ENCODE results near the gene CST7.

The CST7 gene

DNA sequence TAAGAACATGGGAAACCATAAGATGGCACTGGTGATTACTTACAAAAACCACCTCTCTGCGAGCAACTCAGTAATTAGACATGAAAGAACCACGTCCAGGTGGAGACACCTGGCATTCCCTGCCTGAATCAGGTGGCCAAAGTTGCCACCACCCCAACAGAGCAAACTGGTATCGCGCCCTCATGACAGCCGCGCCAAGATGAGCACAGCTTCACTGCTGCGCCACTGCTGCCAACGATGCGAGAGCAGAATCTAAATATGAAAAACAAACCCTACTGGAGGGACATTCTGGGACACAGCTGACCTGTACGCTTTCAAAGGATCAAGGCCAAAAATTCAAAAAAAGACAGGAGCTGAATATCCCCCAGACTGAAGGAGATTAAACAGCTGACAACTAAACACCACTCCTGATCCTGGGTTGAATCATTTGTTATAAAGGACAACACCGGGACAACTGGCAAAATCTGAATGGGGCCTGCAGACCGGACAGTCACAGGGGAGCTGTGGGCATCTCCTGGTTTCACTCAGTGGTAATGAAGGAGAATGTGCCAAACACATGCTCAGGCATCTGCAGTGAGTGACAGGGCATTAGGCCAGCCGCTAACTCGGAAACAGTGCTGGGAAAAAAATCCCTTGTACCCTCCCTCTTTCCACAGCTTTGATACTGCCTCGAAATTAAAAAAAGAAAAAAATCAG is 17.4 kb downstream of the CST7 start:
- peak; percentile 39 for DNase-seq

DNA sequence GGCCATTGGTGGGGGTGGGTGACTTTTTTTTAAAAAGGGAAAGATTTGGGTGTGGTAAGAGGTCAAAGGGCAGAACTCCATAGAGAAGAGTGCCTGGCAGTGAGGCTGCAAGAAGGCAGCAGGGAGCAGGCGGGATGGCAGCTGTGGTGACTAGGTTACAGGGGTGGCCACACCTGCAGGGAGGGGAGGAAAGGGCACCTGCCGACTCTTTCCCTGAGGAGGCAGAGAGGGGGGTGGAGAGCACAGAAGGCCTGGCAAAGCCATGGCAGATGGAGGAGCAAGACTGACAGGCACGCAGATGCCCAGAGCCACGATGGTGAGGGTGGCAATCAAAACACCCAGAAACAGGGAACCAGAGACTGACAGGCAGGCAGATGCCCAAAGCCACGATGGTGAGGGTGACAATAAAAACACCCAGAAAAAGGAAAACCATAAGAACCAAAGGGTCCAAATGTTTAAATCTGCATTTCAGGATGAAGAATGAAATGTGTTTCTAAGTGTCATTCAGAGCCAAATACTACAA is 19.3 kb downstream of the CST7 start:
- DNase-seq = peak; percentile 73

DNA sequence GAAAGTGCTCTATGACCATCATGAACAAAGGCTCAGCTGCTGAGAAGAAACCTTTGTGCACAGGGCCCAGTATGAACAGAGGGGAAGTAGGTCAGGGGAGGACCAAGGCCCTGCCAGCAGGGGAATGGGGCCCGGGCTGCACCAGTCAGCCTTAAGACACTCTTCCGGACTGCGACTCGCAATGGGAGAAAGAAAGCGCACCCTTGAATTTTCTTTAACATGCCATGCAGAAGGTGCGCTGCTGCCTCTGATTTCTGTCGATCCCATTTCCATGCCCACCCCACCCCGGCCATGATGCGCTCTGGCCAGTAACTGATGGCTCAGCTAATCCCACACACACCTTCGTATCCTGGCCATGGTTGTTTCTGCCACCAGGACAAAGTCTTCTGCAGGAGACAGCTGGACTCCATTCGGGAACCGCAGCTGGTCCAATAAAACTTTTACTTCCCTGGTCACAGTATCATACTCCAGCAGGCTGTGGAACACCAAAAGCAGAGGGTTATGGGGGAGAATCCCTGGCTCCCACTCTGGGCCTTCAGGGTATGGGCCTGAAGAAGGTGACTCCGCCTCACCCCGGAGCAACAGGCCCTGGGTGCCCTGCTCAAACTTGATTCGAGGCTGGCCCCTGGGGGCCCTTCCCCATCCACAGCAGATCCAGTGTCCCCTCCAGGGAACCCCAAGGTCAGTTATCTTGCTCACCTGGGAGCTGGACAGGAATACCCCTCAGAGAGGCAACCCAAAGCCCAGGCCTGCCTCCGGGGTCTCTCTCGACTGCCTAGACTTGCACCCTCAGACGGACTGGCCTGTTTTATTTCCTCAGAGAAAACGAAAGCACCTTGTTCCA is 20.3 kb downstream of the CST7 start:
- no peak for DNase-seq

DNA sequence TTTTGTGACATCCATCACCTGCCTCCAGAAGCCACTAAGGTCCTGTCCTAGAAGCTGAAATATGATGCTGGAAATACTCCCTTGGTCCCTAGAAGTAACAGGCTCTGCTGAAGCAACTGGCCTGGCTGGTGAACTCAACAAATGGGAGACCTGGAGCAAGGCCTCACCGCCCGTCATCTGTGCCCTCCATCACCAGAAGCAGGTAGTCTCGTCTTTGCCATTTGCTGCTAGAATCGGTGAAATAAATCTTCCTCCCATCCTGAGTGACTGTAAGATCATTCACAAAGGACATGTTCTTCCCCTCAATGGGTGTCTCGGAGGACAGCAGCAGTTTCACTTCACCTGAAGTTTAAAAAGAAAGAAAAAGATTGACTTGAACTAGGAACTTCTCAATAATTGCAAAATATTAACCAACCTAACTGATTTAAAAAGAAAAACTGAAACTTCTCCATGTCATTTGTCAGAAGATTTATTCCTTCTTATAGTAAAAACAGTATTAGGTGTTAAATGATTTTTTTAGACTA is 21.0 kb downstream of the CST7 start:
- no peak for DNase-seq

DNA sequence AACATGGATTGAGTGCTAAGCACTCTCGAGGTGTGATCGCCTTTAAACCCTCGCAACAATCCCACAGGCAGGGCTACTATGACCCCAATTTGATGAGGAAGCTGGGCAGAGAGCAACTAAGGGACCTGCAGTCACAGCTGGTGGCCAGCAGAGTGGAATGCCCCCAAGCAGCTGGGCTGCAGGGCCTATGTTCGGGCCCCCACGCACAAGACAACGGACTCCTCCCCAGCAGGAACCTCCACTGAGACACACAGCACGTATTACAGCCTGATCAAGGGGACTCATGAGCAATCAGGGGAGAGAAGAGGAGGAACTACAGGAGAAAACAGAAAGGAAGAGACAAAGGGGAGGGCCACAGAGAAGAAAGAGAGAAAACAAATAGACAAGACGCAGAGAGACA is 21.7 kb downstream of the CST7 start:
- no peak for DNase-seq

DNA sequence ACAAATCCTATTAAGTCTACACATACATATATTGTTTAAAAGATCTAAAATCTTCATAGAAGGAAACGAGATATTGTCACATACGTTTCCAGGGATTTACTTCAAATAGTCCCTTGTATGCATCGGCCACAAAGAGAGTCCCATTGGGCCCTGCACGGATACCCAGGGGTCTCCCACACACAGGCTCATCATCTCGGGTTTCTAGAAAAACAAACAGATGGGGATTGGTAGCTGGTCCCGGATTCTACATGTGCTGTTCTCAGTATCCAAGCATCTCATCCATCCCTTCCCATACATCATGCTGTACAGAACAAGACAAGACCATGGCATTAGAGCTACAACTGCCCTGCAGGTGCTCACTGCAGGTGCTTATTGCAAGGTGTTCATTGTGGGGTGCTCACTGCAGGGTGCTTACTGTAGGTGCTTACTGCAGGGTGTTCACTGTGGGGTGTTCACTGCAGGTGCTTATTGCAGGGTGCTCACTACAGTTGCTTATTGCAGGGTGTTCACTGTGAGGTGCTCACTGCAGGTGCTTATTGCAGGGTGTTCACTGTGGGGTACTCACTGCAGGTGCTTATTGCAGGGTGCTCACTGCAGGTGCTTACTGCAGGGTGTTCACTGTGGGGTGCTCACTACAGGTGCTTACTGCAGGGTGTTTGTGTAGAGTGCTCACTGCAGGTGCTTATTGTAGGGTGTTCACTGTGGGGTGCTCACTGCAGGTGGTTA is 22.5 kb downstream of the CST7 start:
- DNase-seq = no peak

DNA sequence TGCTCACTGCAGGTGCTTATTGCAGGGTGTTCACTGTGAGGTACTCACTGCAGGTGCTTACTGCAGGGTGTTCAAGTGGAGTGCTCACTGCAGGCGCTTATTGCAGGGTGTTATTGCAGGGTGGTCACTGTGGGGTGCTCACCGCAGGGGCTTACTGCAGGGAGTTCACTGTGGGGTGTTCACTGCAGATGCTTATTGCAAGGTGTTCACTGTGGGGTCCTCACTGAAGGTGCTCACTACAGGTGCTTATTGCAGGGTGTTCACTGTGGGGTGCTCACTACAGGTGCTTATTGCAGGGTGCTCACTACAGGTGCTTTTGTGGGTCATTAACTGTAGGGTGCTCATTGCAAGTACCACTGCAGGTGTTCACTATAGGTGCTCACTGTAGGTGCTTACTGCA is 23.3 kb downstream of the CST7 start:
- DNase-seq = no peak

DNA sequence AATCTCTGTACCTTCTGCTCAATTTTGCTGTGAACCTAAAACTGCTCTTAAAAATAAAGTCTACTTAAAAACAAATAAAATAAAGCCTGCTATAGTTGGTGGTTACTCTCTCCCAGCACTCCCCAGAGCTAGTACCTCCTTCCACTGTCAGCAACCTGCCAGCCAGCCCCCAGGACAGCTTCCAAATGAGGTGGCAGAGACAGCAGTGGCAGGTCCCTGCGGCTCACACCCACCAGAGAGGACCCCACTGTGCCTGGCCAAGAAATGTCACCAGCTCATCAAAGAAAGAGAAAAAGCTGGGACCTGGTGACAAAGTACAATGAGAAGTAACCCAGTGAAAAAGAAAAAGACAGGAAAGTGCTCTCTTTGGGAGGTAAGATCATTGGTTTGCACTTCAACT is 28.3 kb downstream of the CST7 start:
- no peak for DNase-seq

DNA sequence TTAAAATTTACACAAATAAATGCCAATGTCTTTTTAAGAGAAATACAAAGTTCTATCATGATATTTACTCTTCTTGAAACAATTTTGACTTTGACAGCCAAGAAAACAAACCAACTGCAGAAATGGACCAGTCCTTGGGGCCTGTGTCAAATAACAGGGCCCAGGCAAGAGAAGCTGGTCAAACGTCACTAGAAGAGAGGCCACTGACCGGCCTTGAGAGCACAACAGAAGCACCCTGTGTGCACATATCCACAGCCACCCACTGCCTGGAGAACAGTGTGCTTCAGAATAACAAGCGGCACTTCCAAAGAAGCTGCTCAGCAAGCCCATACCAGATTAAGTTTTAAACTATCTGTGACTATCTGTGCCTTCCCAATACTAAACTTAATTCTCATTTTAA is 28.7 kb downstream of the CST7 start:
- DNase-seq = no peak

DNA sequence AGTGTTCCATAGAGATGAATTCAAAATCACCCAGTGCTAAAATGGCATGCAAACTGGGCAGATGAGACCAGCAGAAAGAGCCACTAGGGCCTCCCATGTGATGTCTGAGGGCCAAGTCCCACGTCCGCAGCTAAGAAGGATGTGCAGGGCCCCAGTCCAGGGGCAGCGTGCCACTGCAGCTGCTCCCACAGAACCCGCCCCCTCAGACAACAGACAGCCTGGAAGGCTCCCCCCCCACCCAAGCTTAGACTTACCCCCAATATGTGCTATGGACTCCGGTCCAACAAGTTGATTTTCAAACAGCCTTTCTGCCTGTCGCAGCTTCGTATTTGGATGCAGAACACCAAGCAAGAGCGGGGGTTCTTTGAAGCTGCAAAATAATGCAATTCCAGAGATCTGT is 29.4 kb downstream of the CST7 start:
- no peak for DNase-seq

DNA sequence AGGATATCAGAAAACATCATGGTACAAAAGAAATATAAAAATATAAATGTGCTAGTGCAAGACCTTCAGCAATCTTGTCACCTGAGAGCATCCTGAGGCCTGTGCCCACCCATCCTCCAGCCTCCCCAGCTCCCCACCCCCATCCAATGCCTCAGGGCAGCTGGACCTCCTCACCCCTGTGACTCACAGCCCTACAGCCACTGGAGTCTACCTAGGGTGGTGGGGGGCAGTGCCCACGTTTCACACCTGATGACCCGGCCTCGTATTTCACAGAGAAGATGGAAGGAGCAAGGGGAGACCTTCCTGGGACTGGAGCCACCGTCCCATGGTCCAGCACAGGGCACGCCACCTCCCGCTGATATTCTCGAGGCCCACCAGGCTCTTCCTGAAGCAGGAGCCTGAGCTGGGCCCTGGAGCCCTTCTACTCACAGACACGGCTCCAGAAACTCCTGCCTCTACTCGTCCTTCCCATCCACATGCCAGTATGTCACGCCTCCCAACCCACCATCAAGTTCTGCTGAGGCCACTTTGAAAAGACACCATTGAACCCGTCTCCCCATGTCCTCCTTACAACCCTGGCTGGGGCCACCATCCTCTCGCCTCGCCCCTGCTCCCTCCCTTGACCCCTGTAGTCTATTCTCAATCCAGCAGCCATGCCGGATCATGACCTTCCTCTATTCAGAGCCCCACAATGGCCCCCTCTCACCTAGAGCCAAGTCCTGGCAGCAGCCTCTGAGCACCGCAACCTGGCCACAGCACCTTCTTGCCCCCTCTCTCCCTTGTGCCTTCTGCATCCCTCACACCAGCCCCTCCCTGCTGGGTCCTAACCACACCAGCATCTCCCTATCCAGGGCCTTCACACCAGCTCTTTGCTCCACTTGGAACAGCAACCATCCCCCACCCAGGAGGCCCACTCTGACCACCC is 30.2 kb downstream of the CST7 start:
- DNase-seq = no peak

DNA sequence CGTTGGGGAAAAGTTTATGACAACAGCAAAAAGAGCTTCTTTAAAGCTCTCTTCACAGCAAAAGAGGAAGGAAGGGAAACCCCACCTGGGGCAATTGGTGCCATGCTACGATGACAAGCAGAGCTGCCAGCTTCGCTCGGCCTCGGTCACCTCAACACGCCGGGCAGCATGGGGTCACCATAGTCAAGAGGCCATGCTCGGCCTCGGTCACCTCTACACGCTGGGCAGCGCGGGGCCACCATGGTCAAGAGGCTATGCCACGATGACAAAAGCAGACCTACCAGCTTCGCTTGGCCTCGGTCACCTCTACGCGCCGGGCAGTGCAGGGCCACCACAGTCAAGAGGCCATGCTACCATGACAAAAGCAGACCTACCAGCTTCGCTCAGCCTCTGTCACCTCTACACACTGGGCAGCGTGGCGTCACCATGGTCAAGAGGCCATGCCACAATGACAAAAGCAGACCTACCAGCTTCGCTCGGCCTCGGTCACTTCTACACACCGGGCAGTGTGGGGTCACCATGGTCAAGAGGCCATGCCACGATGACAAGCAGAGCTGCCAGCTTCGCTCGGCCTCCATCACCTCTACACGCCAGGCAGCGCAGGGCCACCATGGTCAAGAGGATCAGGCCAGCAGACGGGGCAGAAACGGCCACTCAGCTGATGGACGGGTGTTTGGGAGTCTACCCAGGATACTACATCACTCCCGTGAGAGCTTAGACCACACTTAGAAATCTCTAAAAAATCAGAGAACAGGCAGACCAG is 31.4 kb downstream of the CST7 start:
- no peak for DNase-seq

DNA sequence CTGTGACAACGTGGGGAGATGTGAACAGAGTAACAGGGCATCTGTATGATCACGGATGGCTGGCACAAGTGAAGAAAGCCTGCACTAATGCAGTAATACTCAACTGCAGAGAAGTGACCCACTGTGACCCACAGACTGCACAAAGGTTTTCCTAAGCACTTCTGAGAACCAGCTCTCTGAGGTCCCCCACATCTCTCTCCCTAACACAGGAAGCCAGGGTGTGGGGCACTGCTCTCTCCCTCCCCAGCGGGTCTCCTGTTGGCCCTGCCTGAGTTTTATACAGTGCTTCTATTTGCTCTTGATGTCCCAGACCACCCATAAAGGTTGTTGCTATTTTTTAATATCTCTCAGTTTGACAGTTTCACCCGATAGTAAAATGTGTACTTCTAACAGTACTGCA is 32.2 kb downstream of the CST7 start:
- no peak for DNase-seq

DNA sequence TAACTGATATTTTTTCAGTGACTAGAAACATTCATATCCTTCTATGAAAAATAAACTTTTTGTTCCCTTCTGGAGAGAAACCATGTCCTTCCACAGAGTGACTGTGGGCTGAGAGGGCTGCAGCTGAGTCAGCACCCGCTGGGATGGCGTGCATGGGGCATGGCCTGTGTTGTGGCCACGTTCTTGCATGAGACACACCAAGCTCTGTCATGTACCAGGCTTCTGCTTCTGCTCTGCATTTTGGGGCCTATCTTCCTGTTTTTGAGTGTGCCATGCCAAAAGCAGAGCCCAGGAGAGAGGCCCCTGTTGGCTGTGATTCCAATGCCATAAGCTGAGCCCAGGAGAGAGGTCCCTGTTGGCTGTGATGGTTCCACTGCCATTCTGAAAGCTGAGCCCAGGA is 32.7 kb downstream of the CST7 start:
- no peak for DNase-seq

DNA sequence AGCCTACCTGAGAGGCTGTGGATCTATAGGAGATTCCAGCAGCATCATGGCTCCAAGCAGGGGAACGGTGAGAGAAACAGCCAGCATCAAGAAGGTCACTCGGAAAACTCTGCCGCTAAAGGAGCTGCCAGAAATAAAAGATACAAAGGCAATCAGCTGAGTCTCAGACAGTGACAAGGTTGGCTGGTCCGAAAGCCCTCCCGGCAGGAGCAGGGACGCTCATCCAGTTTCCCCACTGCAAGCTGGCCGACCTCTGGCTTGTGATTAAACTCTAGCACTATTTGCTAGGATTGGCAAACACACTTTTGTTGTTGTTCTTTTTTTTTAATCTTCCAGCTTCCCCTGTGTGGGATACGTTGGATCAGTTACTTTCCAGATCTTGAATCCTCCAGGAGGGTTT is 34.8 kb downstream of the CST7 start:
- peak; percentile 79 for DNase-seq

DNA sequence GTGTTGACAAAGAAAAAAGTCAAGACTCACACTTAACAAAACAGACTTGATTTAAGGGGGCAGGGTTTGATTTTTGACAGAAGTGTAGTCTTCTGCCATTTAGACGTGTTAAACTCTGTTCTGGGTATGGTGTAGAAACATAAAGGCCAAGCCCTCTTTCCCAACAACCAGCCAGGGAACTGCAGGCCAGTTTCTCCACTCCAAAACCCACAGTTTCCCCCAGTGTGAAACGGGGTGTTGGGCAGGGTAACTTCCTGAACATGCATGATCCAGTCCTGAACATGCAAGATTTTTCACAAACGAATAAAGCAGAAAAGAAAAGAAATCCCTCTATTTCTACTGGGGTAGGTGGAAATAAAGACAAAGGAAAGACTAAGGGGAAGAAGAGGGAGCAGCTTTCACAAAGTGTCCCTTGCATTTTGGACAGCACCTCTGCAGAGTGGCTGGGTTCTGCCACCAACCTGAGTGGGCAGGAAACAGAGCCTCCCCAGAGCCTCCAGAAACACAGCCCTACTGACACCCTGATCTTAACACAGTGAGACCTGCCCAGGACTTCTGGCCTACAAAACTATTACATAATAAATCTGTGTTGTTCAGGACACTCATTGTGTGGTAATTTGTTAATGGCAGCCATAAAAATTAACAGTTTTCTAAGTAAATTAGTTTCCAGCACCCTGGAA is 36.0 kb downstream of the CST7 start:
- DNase-seq = no peak

DNA sequence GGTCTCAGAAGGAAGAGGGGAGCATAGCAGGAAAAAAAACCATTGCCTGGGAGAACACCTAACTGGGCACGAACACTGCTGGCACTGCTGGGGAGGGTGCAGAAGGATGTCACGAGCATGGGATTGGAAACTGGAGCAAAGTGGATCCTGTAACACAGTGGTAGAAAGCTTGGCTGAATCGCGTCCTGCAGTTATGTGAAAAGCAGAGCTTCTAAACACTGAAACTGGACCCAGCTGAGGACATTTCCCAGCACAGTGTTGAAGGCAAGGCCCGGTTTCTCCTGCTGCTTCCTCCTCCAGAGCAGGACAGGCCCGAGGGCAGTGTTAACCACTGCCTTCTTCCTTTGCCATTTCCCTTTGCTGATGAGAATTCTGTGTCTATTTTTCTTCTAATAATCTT is 36.7 kb downstream of the CST7 start:
- peak; percentile 20 for DNase-seq

DNA sequence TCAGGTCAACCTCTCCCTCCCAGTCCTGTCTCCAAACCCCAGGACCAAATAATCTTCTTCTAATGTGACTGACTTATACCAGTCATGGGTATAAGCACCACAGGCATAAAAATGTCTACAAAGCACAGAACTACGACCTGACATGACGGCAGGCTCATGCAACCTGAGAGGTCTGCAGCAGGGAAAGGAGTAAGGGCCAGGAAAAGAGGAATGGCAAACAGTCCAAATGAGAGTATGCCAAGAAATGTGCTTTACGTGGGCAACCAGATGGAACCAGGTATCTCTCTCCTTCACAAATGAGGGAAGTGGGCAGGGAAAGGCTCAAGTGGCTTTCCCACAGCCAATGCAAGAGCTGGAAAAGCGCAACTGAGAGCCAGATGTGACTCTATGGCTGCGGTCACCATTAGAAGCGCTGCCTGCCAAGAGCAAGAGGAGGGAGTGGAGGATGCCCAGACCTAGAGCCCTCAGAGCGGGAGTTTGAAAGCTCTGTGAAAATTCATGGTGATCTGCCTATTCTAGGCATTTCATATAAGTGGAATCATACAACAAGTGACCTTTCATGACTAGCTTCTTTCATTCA is 37.5 kb downstream of the CST7 start:
- peak; percentile 68 for DNase-seq

DNA sequence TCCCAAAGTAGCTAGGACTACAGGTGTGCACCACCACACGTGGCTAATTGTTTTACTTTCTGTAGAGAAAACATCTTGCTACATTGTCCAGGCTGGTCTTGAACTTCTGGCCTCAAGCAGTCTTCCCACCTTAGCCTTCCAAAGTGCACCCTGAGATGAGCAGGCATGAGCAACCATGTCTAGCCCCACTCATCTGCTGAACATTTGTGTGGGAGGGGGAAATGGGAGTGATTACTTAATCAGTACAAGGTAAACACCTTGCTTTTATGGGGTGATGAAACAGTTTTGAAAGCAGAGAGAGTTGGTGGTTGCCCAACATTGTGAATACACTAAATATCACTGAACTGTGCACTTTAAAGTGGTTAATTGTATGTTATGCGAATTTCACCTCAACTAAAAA is 38.2 kb downstream of the CST7 start:
- peak; percentile 78 for DNase-seq
